ENCODE results near the gene TULP4.

DNA sequence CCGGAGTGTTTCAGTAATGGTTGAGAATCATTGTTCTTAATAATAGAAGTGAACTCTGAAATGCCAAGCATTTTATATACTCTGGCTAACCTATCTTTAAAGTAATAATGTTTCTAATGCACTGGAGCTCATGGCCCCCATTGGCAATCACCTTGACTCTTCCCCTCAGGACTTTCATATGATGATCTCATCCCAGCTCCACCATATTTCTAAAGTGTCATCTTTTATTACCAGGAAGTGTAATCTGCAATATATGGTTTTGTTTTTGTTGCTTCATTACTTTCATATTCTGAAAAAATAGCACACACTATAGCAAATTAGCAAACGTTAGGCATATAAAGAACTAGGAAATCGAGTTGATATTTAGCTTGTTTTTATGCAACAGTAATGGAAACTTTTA, 60.3 kb downstream of the TULP4 start:
- TF ChIP-seq CTCF (IDR thresholded peaks at IDR 0.05) (no peak), POLR2A (IDR thresholded peaks at IDR 0.05) (no peak)
